ENCODE measurements around the gene DHCR24.

DNA sequence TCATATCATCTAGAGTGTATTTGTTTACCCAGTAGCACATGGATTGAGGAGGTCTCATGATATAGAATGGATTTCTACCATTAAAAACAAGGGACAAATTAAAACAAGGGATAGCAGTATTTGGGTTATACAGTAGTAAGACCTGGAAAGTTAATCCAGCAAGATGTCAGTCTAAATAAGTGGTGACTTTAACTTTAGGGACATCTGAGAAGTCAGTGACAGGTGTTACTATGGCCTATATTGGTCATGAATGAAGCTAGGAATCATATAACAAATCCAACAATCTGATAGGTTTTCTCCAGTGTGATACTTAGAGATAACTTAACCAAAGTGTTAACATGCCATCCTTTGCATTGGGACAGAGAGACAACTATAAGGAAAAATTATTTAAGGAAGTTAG is 42.7 kb upstream of the DHCR24 start:
- TF ChIP-seq POLR2AphosphoS5 (IDR thresholded peaks at IDR 0.05; ENCODE audit: low read depth, low read length), result no peak
- TF ChIP-seq TAF1 (IDR thresholded peaks at IDR 0.05; ENCODE audit: borderline replicate concordance, insufficient read depth, low read length), result no peak

Data from PFSK-1 (cell line).